ENCODE results near the gene MLLT6. TPM values are rescaled to one million over a fixed set of nuclear protein-coding genes. Genes with fewer than 3 reads are reported as not detected.

The MLLT6 gene
- 10 to 100 TPM in 1 of 3 donors, 1 to 10 TPM in 2; 3.8 to 24.5 (median 7.4) TPM for polyA plus RNA-seq

GRCh38 chr17:38704606-38705522, at the start of gene MLLT6:
Gene MLLT6, plus strand, starts transcription at chr17:38705273. Its CDS starts 360 bp downstream, at chr17:38705633.
- Mint-ChIP-seq H3K4me1 (peaks cover 59 to 70% of the 10 kb centered on the region in 2 donors), H3K27me3 (ENCODE audit: low read depth in 3 of 3) (peaks cover 9 to 32% (median 16%) of the 10 kb centered on the region in 3 donors), H3K4me3 (peak within 1 kb of the TSS; percentile 94 to 99 (median 97)), H3K27ac (peak within 1 kb of the TSS; percentile 93 to 99 (median 96)), H3K9me3 (no peaks in the 10 kb centered on the region), H3K36me3 (peaks cover 8 to 15% (median 10%) of the 10 kb centered on the region in 3 donors)
- DNase-seq = peak; percentile 81 to 84 (median 81)

GRCh38 chr17:38656959-38657823, 47.9 kb upstream of the MLLT6 start:
- Mint-ChIP-seq H3K27ac (peak overlapping the region in 1 of 6 donors; percentile 57), H3K4me1 (peaks cover 0 to 2% of the 10 kb centered on the region in 2 donors), H3K27me3 (ENCODE audit: low read depth in 3 of 3) (peaks cover 2 to 16% (median 10%) of the 10 kb centered on the region in 3 donors), H3K4me3 (no peak overlapping the region), H3K36me3 (no peaks in the 10 kb centered on the region), H3K9me3 (peaks cover 0 to 2% (median 0%) of the 10 kb centered on the region in 6 donors)
- DNase-seq = peak in 1 of 3 donors; percentile 23

DNA sequence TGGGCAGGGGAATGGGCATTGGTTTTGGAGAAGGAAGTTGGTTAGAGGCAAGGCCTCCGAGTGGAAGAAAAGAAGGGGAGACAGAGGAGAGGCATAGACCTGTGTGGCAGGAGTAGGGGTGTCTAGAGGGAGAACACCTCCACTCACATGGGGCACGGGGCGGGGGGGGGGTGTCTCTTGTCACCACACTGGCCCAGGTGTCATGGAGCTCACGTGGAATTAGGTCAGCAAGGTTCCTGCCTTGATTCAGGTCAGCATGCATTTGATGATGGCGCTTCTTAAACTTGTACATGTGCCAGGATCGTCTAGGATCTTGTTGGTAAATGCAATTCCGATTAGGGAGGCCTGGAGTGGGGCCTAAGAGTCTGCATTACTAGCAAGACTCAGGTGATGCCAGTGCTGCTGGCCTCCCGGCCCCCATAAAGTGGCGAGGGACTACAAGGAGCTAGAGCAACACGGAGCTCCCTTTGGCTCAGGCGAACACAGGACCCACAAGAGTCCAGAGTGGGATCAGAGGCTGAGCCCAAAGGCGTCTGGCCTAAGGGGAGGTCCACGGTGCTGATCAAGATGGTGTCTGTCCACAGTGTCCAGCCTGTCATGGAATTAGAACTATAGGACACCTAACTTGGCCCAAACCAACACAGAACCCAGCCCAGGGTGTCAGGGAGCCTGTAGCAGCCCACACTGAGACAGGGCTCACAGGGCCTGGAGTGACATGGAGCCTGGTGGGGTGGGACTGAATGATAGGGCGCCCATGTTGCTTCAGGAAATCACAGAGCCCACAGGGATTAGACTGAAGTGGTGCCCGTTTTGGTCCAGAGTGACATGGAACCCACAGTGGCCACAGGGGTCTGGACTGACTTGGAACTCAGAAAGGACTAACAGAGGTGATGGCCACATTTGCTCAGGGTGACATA, 47.0 kb upstream of the MLLT6 start:
- no peak for DNase-seq
- peaks cover 0 to 2% of the 10 kb centered on the region in 2 donors for H3K4me1 Mint-ChIP-seq
- H3K27me3 Mint-ChIP-seq (ENCODE audit: low read depth in 3 of 3) = peaks cover 2 to 15% (median 11%) of the 10 kb centered on the region in 3 donors
- no peak overlapping the region for H3K27ac Mint-ChIP-seq
- H3K9me3 Mint-ChIP-seq = peaks cover 0 to 3% (median 0%) of the 10 kb centered on the region in 6 donors
- no peaks in the 10 kb centered on the region for H3K36me3 Mint-ChIP-seq
- H3K4me3 Mint-ChIP-seq = no peak overlapping the region

GRCh38 chr17:38658741-38659345, 46.2 kb upstream of the MLLT6 start:
- Mint-ChIP-seq H3K4me3 (no peak overlapping the region), H3K27me3 (ENCODE audit: low read depth in 3 of 3) (peaks cover 2 to 10% (median 8%) of the 10 kb centered on the region in 3 donors), H3K9me3 (peaks cover 0 to 3% (median 0%) of the 10 kb centered on the region in 6 donors), H3K4me1 (peaks cover 0 to 2% of the 10 kb centered on the region in 2 donors), H3K27ac (no peak overlapping the region), H3K36me3 (no peaks in the 10 kb centered on the region)
- DNase-seq = no peak

GRCh38 chr17:38659415-38659814, 45.7 kb upstream of the MLLT6 start:
- Mint-ChIP-seq H3K27ac (no peak overlapping the region), H3K36me3 (no peaks in the 10 kb centered on the region), H3K9me3 (peaks cover 0 to 3% (median 0%) of the 10 kb centered on the region in 6 donors), H3K27me3 (ENCODE audit: low read depth in 3 of 3) (peaks cover 0 to 12% (median 11%) of the 10 kb centered on the region in 3 donors), H3K4me1 (peaks cover 0 to 2% of the 10 kb centered on the region in 2 donors), H3K4me3 (no peak overlapping the region)
- DNase-seq = no peak

DNA sequence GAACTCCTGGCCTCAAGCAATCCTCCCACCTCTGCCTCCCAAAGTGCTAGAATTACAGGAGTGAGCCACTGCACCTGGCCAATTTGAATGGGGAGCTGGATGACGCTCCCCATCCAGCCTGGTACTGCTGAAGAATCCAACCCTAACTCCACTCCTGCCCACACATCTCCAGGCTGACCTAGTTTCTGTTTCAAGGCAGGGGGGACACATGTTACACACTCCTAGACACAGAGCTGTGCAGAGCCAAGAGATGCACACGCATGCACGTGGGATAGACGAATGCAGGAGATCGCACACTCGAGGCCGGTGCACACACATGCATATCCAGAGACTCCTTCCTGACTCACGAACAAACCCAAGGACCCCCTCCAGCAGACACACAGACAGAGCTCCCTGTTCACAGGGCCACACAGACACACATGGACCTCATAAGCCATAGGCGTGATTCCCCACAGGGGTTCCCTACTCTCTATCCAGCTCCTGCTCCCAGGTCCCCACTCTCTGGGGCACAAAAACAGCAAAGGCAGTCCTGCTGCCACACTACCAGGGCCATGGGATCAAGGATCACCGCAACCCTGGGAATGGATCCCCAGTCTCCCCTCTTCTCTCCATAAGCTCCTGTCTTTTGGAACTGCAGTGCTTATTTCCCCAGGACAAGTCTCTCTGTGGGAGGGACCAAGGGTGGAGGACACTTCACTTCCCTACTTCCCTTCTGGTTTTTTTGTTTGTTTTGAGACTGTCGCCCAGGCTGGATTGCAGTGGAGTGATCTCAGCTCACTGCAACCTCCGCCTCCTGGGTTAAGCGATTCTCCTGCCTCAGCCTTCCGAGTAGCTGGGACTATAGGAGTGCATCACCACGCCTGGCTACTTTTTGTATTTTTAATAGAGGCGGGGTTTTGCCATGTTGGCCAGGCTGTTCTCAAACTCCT, 44.7 kb upstream of the MLLT6 start:
- Mint-ChIP-seq H3K4me1 (peaks cover 0 to 2% of the 10 kb centered on the region in 2 donors), H3K4me3 (no peak overlapping the region), H3K27ac (no peak overlapping the region), H3K27me3 (ENCODE audit: low read depth in 3 of 3) (peaks cover 2 to 15% (median 12%) of the 10 kb centered on the region in 3 donors), H3K9me3 (peaks cover 0 to 3% (median 0%) of the 10 kb centered on the region in 6 donors), H3K36me3 (no peaks in the 10 kb centered on the region)
- no peak for DNase-seq

DNA sequence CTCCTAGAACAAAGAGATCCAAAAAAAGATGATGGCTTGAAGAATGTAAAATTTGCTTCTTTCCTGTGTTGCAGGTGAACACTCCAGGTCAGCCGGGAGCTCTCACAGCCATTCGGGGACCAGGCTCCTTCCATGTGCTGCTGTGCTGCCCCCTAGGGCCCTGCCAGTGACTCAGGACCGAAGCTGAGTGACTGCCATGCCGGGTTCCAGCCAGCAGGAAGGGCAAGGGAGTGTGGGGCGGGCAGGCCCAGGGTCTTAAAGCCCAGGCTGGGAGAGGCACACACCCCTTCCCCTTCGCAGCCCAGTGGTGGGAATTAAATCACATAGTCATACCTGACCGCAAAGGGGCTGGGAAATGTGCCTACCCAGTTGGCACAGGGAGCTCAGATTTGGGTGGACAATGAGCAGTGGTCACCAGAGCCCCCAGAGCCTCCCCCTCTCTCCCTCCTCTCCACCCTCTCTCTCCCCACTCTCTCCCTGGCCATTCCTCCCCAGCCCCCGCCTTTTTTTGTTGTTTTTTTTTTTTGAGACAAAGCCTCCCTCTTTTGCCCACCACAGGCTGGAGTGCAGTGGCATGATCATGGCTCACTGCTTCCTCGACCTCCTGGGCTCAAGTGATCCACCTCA, 41.8 kb upstream of the MLLT6 start:
- no peak overlapping the region for H3K4me3 Mint-ChIP-seq
- peaks cover 2 to 18% (median 15%) of the 10 kb centered on the region in 3 donors for H3K27me3 Mint-ChIP-seq (ENCODE audit: low read depth in 3 of 3)
- no peaks in the 10 kb centered on the region for H3K36me3 Mint-ChIP-seq
- peaks cover 0 to 2% (median 0%) of the 10 kb centered on the region in 6 donors for H3K9me3 Mint-ChIP-seq
- DNase-seq = peak in 1 of 3 donors; percentile 9
- peaks cover 0 to 2% of the 10 kb centered on the region in 2 donors for H3K4me1 Mint-ChIP-seq
- H3K27ac Mint-ChIP-seq = no peak overlapping the region

- no peak for DNase-seq
- Mint-ChIP-seq H3K4me1 (no peaks in the 10 kb centered on the region), H3K36me3 (no peaks in the 10 kb centered on the region), H3K9me3 (peaks cover 0 to 2% (median 0%) of the 10 kb centered on the region in 6 donors), H3K27ac (no peak overlapping the region), H3K27me3 (ENCODE audit: low read depth in 3 of 3) (peaks cover 4 to 18% (median 17%) of the 10 kb centered on the region in 3 donors), H3K4me3 (no peak overlapping the region)
These were observed 41.0 kb upstream of the MLLT6 start for GRCh38 chr17:38663964-38664644.

- Mint-ChIP-seq H3K27ac (no peak overlapping the region), H3K9me3 (peaks cover 0 to 1% (median 0%) of the 10 kb centered on the region in 6 donors)
These were observed 37.8 kb upstream of the MLLT6 start for GRCh38 chr17:38667099-38667786.

DNA sequence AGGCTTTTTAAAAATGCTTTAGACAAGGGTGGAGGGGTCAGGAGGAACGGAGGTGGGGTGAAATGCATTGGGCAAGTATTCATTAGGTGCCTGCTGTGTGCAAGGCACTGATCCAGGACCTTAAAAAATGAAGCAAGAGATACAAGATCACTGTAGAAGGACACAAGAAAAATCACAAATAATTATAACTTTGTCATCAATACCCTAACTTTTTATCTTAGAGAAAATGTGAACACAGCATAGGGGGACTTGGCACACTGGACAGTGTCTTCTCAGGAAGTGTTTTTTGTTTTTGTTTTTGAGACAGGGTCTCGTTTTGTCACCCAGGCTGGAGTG, 37.3 kb upstream of the MLLT6 start:
- H3K4me3 Mint-ChIP-seq = no peak overlapping the region
- H3K9me3 Mint-ChIP-seq = no peaks in the 10 kb centered on the region
- H3K4me1 Mint-ChIP-seq = peaks cover 0 to 2% of the 10 kb centered on the region in 2 donors
- H3K27me3 Mint-ChIP-seq (ENCODE audit: low read depth in 3 of 3) = peaks cover 9 to 32% (median 29%) of the 10 kb centered on the region in 3 donors
- no peak for DNase-seq
- H3K36me3 Mint-ChIP-seq = no peaks in the 10 kb centered on the region
- no peak overlapping the region for H3K27ac Mint-ChIP-seq

More at GRCh38 chr17:38667099-38667786, 37.8 kb upstream of the MLLT6 start:
- DNase-seq = peak; percentile 51 to 60 (median 52)
- Mint-ChIP-seq H3K4me1 (no peaks in the 10 kb centered on the region), H3K27me3 (ENCODE audit: low read depth in 3 of 3) (peaks cover 9 to 34% (median 27%) of the 10 kb centered on the region in 3 donors), H3K36me3 (no peaks in the 10 kb centered on the region), H3K4me3 (no peak overlapping the region)

All from immature natural killer cell (primary cell).